Transverse colon (tissue), 4 donors: ENCODE results near the gene SDHD.

Experiments
- CTCF ChIP-seq, 5 experiments: fragments of 200-600 bp in 3 of 5; fragments of 450-650 bp in 2 of 5; sonication (generic) in 3 of 5; IDR thresholded peaks; 1 replicate in 2 of 5; 2 replicates in 3 of 5; pipeline ENCODE4 v1.5.1; 2016 to 2017; ENCODE audit warnings: antibody characterized with exemption in 5 of 5, inconsistent platforms in 3 of 5, mild to moderate bottlenecking in 2 of 5, moderate library complexity in 1 of 5
- EP300 ChIP-seq: sonication (generic); formaldehyde crosslinking; IDR thresholded peaks from one replicate; pipeline ENCODE4 v1.6.1; 2017; ENCODE audit warnings: antibody characterized with exemption, low read depth
- POLR2A ChIP-seq: fragments of 450-650 bp; IDR thresholded peaks from one replicate; pipeline ENCODE4 v1.6.1; 2016; ENCODE audit warnings: antibody characterized with exemption, mild to moderate bottlenecking, moderate library complexity
- POLR2AphosphoS5 ChIP-seq, 3 donors: sonication (generic); formaldehyde crosslinking; IDR thresholded peaks; one replicate each; pipeline ENCODE4 v1.6.1; 2016; ENCODE audit warnings: antibody characterized with exemption in 3 of 3

GRCh38 chr11:112042161-112042960 is 44.3 kb upstream of the SDHD start:
- TF ChIP-seq EP300 (no peak), CTCF (IDR thresholded peaks at IDR 0.05) (no peak), POLR2A (no peak), POLR2AphosphoS5 (IDR thresholded peaks at IDR 0.05) (no peak)
